Activated T-helper 17 cell treated with anti-CD3 and anti-CD28 coated beads, Interleukin-2, amount 50 U/mL, for 72 hours (primary cell): Measurements from ENCODE around the gene ATG7. TPM values are rescaled to one million over a fixed set of nuclear protein-coding genes. Genes with fewer than 3 reads are reported as not detected.
"Not testable (repeated sequence)": the region's sequence is repeated elsewhere in the genome, so short reads cannot be mapped to it uniquely, and the experiment has no call there.

Source experiments
- ATAC-seq: fragments of 150-1000 bp; cut with Tn5 transposase; replicated peaks from 2 replicates; pipeline ENCODE4 v1.10.0; 2021; ENCODE audit warnings: mild to moderate bottlenecking, moderate library complexity
- H3K27ac Mint-ChIP-seq: one replicate; pipeline ENCODE4 v1.8.0; 2022; ENCODE audit warnings: mixed read lengths
- H3K27me3 Mint-ChIP-seq: one replicate; pipeline ENCODE4 v1.8.0; 2022; ENCODE audit warnings: mixed read lengths
- H3K36me3 Mint-ChIP-seq: one replicate; pipeline ENCODE4 v1.8.0; 2022; ENCODE audit warnings: low read depth, mild to moderate bottlenecking, mixed read lengths
- H3K4me1 Mint-ChIP-seq: one replicate; pipeline ENCODE4 v1.8.0; 2022; ENCODE audit warnings: mixed read lengths
- H3K4me3 Mint-ChIP-seq: one replicate; pipeline ENCODE4 v1.8.0; 2022; ENCODE audit warnings: mild to moderate bottlenecking, mixed read lengths
- H3K9me3 Mint-ChIP-seq: one replicate; pipeline ENCODE4 v1.8.0; 2022; ENCODE audit warnings: mixed read lengths
- total RNA-seq, 2 donors: library from RNA; stranded (reverse); gene quantifications; one replicate each; pipeline ENCODE4 v1.2.3, GENCODE V29; 2022

ATG7 gene
- total RNA-seq, 2 donors from 2014 or later: 34.6 to 37.7 TPM

GRCh38 chr3:11495948-11496557, 223.9 kb downstream of the ATG7 start:
- no peaks in the 10 kb centered on the region for H3K36me3 Mint-ChIP-seq
- no peaks in the 10 kb centered on the region for H3K9me3 Mint-ChIP-seq
- H3K27me3 Mint-ChIP-seq: no peaks in the 10 kb centered on the region
- no peak for ATAC-seq
- H3K4me1 Mint-ChIP-seq: peaks cover 7% of the 10 kb centered on the region
- peak overlapping the region; percentile 38 for H3K27ac Mint-ChIP-seq
- H3K4me3 Mint-ChIP-seq: no peak overlapping the region

GRCh38 chr3:11498177-11498576, 226.0 kb downstream of the ATG7 start:
- no peak overlapping the region for H3K27ac Mint-ChIP-seq
- ATAC-seq: no peak
- peaks cover 7% of the 10 kb centered on the region for H3K4me1 Mint-ChIP-seq
- no peaks in the 10 kb centered on the region for H3K36me3 Mint-ChIP-seq
- no peak overlapping the region for H3K4me3 Mint-ChIP-seq
- H3K9me3 Mint-ChIP-seq: no peaks in the 10 kb centered on the region
- H3K27me3 Mint-ChIP-seq: no peaks in the 10 kb centered on the region

GRCh38 chr3:11498646-11499045, 226.4 kb downstream of the ATG7 start:
- no peak for ATAC-seq
- no peak overlapping the region for H3K4me3 Mint-ChIP-seq
- H3K36me3 Mint-ChIP-seq: no peaks in the 10 kb centered on the region
- no peaks in the 10 kb centered on the region for H3K9me3 Mint-ChIP-seq
- H3K27me3 Mint-ChIP-seq: no peaks in the 10 kb centered on the region
- peaks cover 7% of the 10 kb centered on the region for H3K4me1 Mint-ChIP-seq
- no peak overlapping the region for H3K27ac Mint-ChIP-seq

- no peaks in the 10 kb centered on the region for H3K27me3 Mint-ChIP-seq
Observed at GRCh38 chr3:11499144-11499543, 226.9 kb downstream of the ATG7 start.

GRCh38 chr3:11502413-11502812, 230.2 kb downstream of the ATG7 start:
- not testable (repeated sequence) for H3K27ac Mint-ChIP-seq, H3K9me3 Mint-ChIP-seq, ATAC-seq, H3K4me1 Mint-ChIP-seq, H3K4me3 Mint-ChIP-seq, H3K36me3 Mint-ChIP-seq, H3K27me3 Mint-ChIP-seq

More at GRCh38 chr3:11499144-11499543, 226.9 kb downstream of the ATG7 start:
- H3K4me1 Mint-ChIP-seq: peaks cover 7% of the 10 kb centered on the region
- no peaks in the 10 kb centered on the region for H3K36me3 Mint-ChIP-seq
- no peaks in the 10 kb centered on the region for H3K9me3 Mint-ChIP-seq
- no peak overlapping the region for H3K4me3 Mint-ChIP-seq
- no peak overlapping the region for H3K27ac Mint-ChIP-seq
- no peak for ATAC-seq

- H3K9me3 Mint-ChIP-seq: no peaks in the 10 kb centered on the region
- no peak for ATAC-seq
- no peaks in the 10 kb centered on the region for H3K36me3 Mint-ChIP-seq
- no peak overlapping the region for H3K27ac Mint-ChIP-seq
- no peak overlapping the region for H3K4me3 Mint-ChIP-seq
- H3K4me1 Mint-ChIP-seq: peaks cover 6% of the 10 kb centered on the region
- no peaks in the 10 kb centered on the region for H3K27me3 Mint-ChIP-seq
Observed at GRCh38 chr3:11507719-11508118, 235.5 kb downstream of the ATG7 start.

- no peak overlapping the region for H3K27ac Mint-ChIP-seq
Observed at GRCh38 chr3:11508346-11509172, 236.4 kb downstream of the ATG7 start.

GRCh38 chr3:11509173-11510000, 237.2 kb downstream of the ATG7 start:
- ATAC-seq: no peak
- Mint-ChIP-seq H3K9me3 (no peaks in the 10 kb centered on the region), H3K27me3 (no peaks in the 10 kb centered on the region), H3K27ac (no peak overlapping the region), H3K36me3 (no peaks in the 10 kb centered on the region), H3K4me3 (no peak overlapping the region), H3K4me1 (peaks cover 6% of the 10 kb centered on the region)

More at GRCh38 chr3:11508346-11509172, 236.4 kb downstream of the ATG7 start:
- ATAC-seq: no peak
- Mint-ChIP-seq H3K4me1 (peaks cover 6% of the 10 kb centered on the region), H3K4me3 (no peak overlapping the region), H3K36me3 (no peaks in the 10 kb centered on the region), H3K27me3 (no peaks in the 10 kb centered on the region), H3K9me3 (no peaks in the 10 kb centered on the region)

- Mint-ChIP-seq H3K9me3 (no peaks in the 10 kb centered on the region), H3K4me3 (no peak overlapping the region), H3K27me3 (no peaks in the 10 kb centered on the region), H3K27ac (no peak overlapping the region), H3K36me3 (no peaks in the 10 kb centered on the region), H3K4me1 (peaks cover 6% of the 10 kb centered on the region)
- ATAC-seq: no peak
Observed at GRCh38 chr3:11510001-11510340, 237.8 kb downstream of the ATG7 start.

GRCh38 chr3:11510356-11510755, 238.2 kb downstream of the ATG7 start:
- ATAC-seq: no peak
- H3K4me3 Mint-ChIP-seq: no peak overlapping the region
- H3K36me3 Mint-ChIP-seq: no peaks in the 10 kb centered on the region
- no peaks in the 10 kb centered on the region for H3K27me3 Mint-ChIP-seq
- peaks cover 6% of the 10 kb centered on the region for H3K4me1 Mint-ChIP-seq
- no peak overlapping the region for H3K27ac Mint-ChIP-seq
- no peaks in the 10 kb centered on the region for H3K9me3 Mint-ChIP-seq

- not testable (repeated sequence) for H3K4me1 Mint-ChIP-seq, H3K36me3 Mint-ChIP-seq, H3K9me3 Mint-ChIP-seq, H3K27ac Mint-ChIP-seq, ATAC-seq, H3K27me3 Mint-ChIP-seq, H3K4me3 Mint-ChIP-seq
Observed at GRCh38 chr3:11511606-11512005, 239.4 kb downstream of the ATG7 start.

- ATAC-seq, H3K9me3 Mint-ChIP-seq, H3K4me3 Mint-ChIP-seq, H3K27ac Mint-ChIP-seq, H3K27me3 Mint-ChIP-seq, H3K36me3 Mint-ChIP-seq: not testable (repeated sequence)
- H3K4me1 Mint-ChIP-seq: peaks cover 15% of the 10 kb centered on the region
Observed at GRCh38 chr3:11513125-11513816, 241.1 kb downstream of the ATG7 start.

GRCh38 chr3:11513817-11514135, 241.6 kb downstream of the ATG7 start:
- Mint-ChIP-seq H3K27ac (no peak overlapping the region), H3K36me3 (no peaks in the 10 kb centered on the region)

GRCh38 chr3:11514191-11514821, 242.1 kb downstream of the ATG7 start:
- no peaks in the 10 kb centered on the region for H3K36me3 Mint-ChIP-seq
- H3K4me1 Mint-ChIP-seq: peaks cover 15% of the 10 kb centered on the region
- no peaks in the 10 kb centered on the region for H3K9me3 Mint-ChIP-seq
- H3K27ac Mint-ChIP-seq: peak overlapping the region; percentile 25
- no peaks in the 10 kb centered on the region for H3K27me3 Mint-ChIP-seq
- no peak overlapping the region for H3K4me3 Mint-ChIP-seq
- ATAC-seq: peak; percentile 23

More at GRCh38 chr3:11513817-11514135, 241.6 kb downstream of the ATG7 start:
- Mint-ChIP-seq H3K9me3 (no peaks in the 10 kb centered on the region), H3K4me1 (peaks cover 15% of the 10 kb centered on the region), H3K4me3 (no peak overlapping the region), H3K27me3 (no peaks in the 10 kb centered on the region)
- no peak for ATAC-seq
